Measurements from ENCODE around the gene MRPS26. TPM values are rescaled to one million over a fixed set of nuclear protein-coding genes. Genes with fewer than 3 reads are reported as not detected.
"Not testable (repeated sequence)": the region's sequence is repeated elsewhere in the genome, so short reads cannot be mapped to it uniquely, and the experiment has no call there.

Gene MRPS26
- total and polyA plus RNA-seq, 2 donors, result 18.3 to 97.4 TPM

- Histone ChIP-seq H3K36me3 (ENCODE audit: insufficient read depth) (peaks cover 3% of the 10 kb centered on the region), H3K4me1 (ENCODE audit: insufficient read depth) (no peaks in the 10 kb centered on the region), H3K27ac (ENCODE audit: low read depth) (no peak overlapping the region), H3K4me3 (ENCODE audit: low read depth, low read length) (no peak overlapping the region)
- WGBS, result 82% methylated on average over 14 of the region's 14 CpGs
- no peak for DNase-seq (ENCODE audit: extremely low spot score)
Measured at GRCh38 chr20:3047486-3048419, 1.9 kb downstream of the MRPS26 start.

GRCh38 chr20:3051385-3052019 lies 5.7 kb downstream of the MRPS26 start:
- peaks cover 3% of the 10 kb centered on the region for H3K36me3 ChIP-seq (ENCODE audit: insufficient read depth)
- 65% methylated on average over 7 of the region's 7 CpGs for WGBS
- DNase-seq (ENCODE audit: extremely low spot score), result no peak
- H3K27ac ChIP-seq (ENCODE audit: low read depth), result no peak overlapping the region
- no peak overlapping the region for H3K4me3 ChIP-seq (ENCODE audit: low read depth, low read length)
- H3K4me1 ChIP-seq (ENCODE audit: insufficient read depth), result no peaks in the 10 kb centered on the region

GRCh38 chr20:3059489-3059888 lies 13.6 kb downstream of the MRPS26 start:
- H3K27ac ChIP-seq (ENCODE audit: low read depth), result no peak overlapping the region
- no peaks in the 10 kb centered on the region for H3K4me1 ChIP-seq (ENCODE audit: insufficient read depth)
- no peak for DNase-seq (ENCODE audit: extremely low spot score)
- no peak overlapping the region for H3K4me3 ChIP-seq (ENCODE audit: low read depth, low read length)
- no peaks in the 10 kb centered on the region for H3K36me3 ChIP-seq (ENCODE audit: insufficient read depth)
- WGBS, result 90% methylated on average over 3 of the region's 3 CpGs

GRCh38 chr20:3064119-3064518 lies 18.3 kb downstream of the MRPS26 start:
- not testable (repeated sequence) for H3K36me3 ChIP-seq (ENCODE audit: insufficient read depth); DNase-seq (ENCODE audit: extremely low spot score); H3K4me1 ChIP-seq (ENCODE audit: insufficient read depth); H3K4me3 ChIP-seq (ENCODE audit: low read depth, low read length); H3K27ac ChIP-seq (ENCODE audit: low read depth)
- WGBS, result 82% methylated on average over 6 of the region's 6 CpGs

GRCh38 chr20:3067139-3068014 lies 21.5 kb downstream of the MRPS26 start:
- no peak overlapping the region for H3K27ac ChIP-seq (ENCODE audit: low read depth)
- WGBS, result 76% methylated on average over 23 of the region's 23 CpGs
- H3K4me1 ChIP-seq (ENCODE audit: insufficient read depth), result no peaks in the 10 kb centered on the region
- no peak overlapping the region for H3K4me3 ChIP-seq (ENCODE audit: low read depth, low read length)
- no peaks in the 10 kb centered on the region for H3K36me3 ChIP-seq (ENCODE audit: insufficient read depth)
- no peak for DNase-seq (ENCODE audit: extremely low spot score)

GRCh38 chr20:3068075-3068474 lies 22.2 kb downstream of the MRPS26 start:
- no peaks in the 10 kb centered on the region for H3K36me3 ChIP-seq (ENCODE audit: insufficient read depth)
- H3K4me3 ChIP-seq (ENCODE audit: low read depth, low read length), result no peak overlapping the region
- no peak overlapping the region for H3K27ac ChIP-seq (ENCODE audit: low read depth)
- H3K4me1 ChIP-seq (ENCODE audit: insufficient read depth), result no peaks in the 10 kb centered on the region
- DNase-seq (ENCODE audit: extremely low spot score), result no peak
- WGBS, result 61% methylated on average over 8 of the region's 8 CpGs

- DNase-seq (ENCODE audit: extremely low spot score), result no peak
- no peak overlapping the region for H3K27ac ChIP-seq (ENCODE audit: low read depth)
- WGBS, result 84% methylated on average over 8 of the region's 8 CpGs
- H3K4me1 ChIP-seq (ENCODE audit: insufficient read depth), result no peaks in the 10 kb centered on the region
- no peak overlapping the region for H3K4me3 ChIP-seq (ENCODE audit: low read depth, low read length)
- no peaks in the 10 kb centered on the region for H3K36me3 ChIP-seq (ENCODE audit: insufficient read depth)
Measured at GRCh38 chr20:3068986-3069900, 23.4 kb downstream of the MRPS26 start.

- Histone ChIP-seq H3K27ac (ENCODE audit: low read depth) (no peak overlapping the region), H3K36me3 (ENCODE audit: insufficient read depth) (no peaks in the 10 kb centered on the region), H3K4me3 (ENCODE audit: low read depth, low read length) (no peak overlapping the region), H3K4me1 (ENCODE audit: insufficient read depth) (no peaks in the 10 kb centered on the region)
- DNase-seq (ENCODE audit: extremely low spot score), result no peak
- 87% methylated on average over 4 of the region's 4 CpGs for whole genome bisulfite sequencing
Measured at GRCh38 chr20:3070725-3071124, 24.9 kb downstream of the MRPS26 start.

- DNase-seq (ENCODE audit: extremely low spot score), result no peak
- no peaks in the 10 kb centered on the region for H3K36me3 ChIP-seq (ENCODE audit: insufficient read depth)
- H3K27ac ChIP-seq (ENCODE audit: low read depth), result no peak overlapping the region
- no peaks in the 10 kb centered on the region for H3K4me1 ChIP-seq (ENCODE audit: insufficient read depth)
- H3K4me3 ChIP-seq (ENCODE audit: low read depth, low read length), result peak overlapping the region; percentile 73
- WGBS, result 80% methylated on average over 16 of the region's 16 CpGs
Measured at GRCh38 chr20:3071266-3071609, 25.4 kb downstream of the MRPS26 start.

GRCh38 chr20:3071610-3072529 lies 26.0 kb downstream of the MRPS26 start, which contains the start of gene OXT:
TSS of gene OXT (plus strand) at chr20:3071620. CDS start at chr20:3071656, 36 bp downstream.
- no peak for DNase-seq (ENCODE audit: extremely low spot score)
- Histone ChIP-seq H3K27ac (ENCODE audit: low read depth) (no peak within 1 kb of the TSS), H3K4me3 (ENCODE audit: low read depth, low read length) (peak within 1 kb of the TSS; percentile 73), H3K4me1 (ENCODE audit: insufficient read depth) (no peaks in the 10 kb centered on the region), H3K36me3 (ENCODE audit: insufficient read depth) (no peaks in the 10 kb centered on the region)
- 10% methylated on average over 95 of the region's 95 CpGs for WGBS

GRCh38 chr20:3072530-3073250 lies 26.8 kb downstream of the MRPS26 start:
- Histone ChIP-seq H3K36me3 (ENCODE audit: insufficient read depth) (no peaks in the 10 kb centered on the region), H3K4me3 (ENCODE audit: low read depth, low read length) (peak overlapping the region; percentile 73), H3K4me1 (ENCODE audit: insufficient read depth) (no peaks in the 10 kb centered on the region), H3K27ac (ENCODE audit: low read depth) (no peak overlapping the region)
- no peak for DNase-seq (ENCODE audit: extremely low spot score)
- WGBS, result 74% methylated on average over 22 of the region's 22 CpGs

Measured in urinary bladder (tissue), 4 donors.